HEK293 (cell line): ENCODE data around the gene UROC1.

Source experiments
- CTCF ChIP-seq: fragments of 450-650 bp; formaldehyde crosslinking; IDR thresholded peaks from 2 replicates; pipeline ENCODE4 v1.5.1; 2016; ENCODE audit warnings: missing biosample characterization, missing genetic modification characterization
- KLF16 ChIP-seq: fragments of 450-650 bp; formaldehyde crosslinking; IDR thresholded peaks from 2 replicates; pipeline ENCODE4 v1.5.1; 2017; ENCODE audit warnings: missing biosample characterization, missing genetic modification characterization
- RBAK ChIP-seq: fragments of 450-650 bp; formaldehyde crosslinking; IDR thresholded peaks from 2 replicates; pipeline ENCODE4 v1.5.1; 2016; ENCODE audit warnings: missing biosample characterization, missing genetic modification characterization
- YY1 ChIP-seq: fragments of 450-650 bp; formaldehyde crosslinking; IDR thresholded peaks from 2 replicates; pipeline ENCODE4 v1.5.1; 2018; ENCODE audit warnings: missing biosample characterization, missing genetic modification characterization
- ZEB2 ChIP-seq: fragments of 450-650 bp; formaldehyde crosslinking; IDR thresholded peaks from 2 replicates; pipeline ENCODE4 v1.5.1; 2016; ENCODE audit warnings: missing biosample characterization, missing genetic modification characterization
- ZNF174 ChIP-seq: fragments of 450-650 bp; formaldehyde crosslinking; IDR thresholded peaks from 2 replicates; pipeline ENCODE4 v1.5.0; 2017; ENCODE audit warnings: missing biosample characterization, mild to moderate bottlenecking, missing genetic modification characterization
- ZNF404 ChIP-seq: fragments of 450-650 bp; formaldehyde crosslinking; IDR thresholded peaks from 2 replicates; pipeline ENCODE4 v1.5.1; 2017; ENCODE audit warnings: missing biosample characterization, missing genetic modification characterization
- ZNF623 ChIP-seq: fragments of 450-650 bp; formaldehyde crosslinking; IDR thresholded peaks from 2 replicates; pipeline ENCODE4 v1.5.1; 2016; ENCODE audit warnings: missing biosample characterization, missing genetic modification characterization
- ZNF837 ChIP-seq: fragments of 450-650 bp; formaldehyde crosslinking; IDR thresholded peaks from 2 replicates; pipeline ENCODE4 v1.5.1; 2016; ENCODE audit warnings: missing biosample characterization, missing genetic modification characterization
- TF ChIP-seq, protein P1 (sequence below): fragments of 450-650 bp; formaldehyde crosslinking; IDR thresholded peaks from 2 replicates; pipeline ENCODE4 v1.5.1; 2016; ENCODE audit warnings: missing biosample characterization, missing genetic modification characterization
- TF ChIP-seq, protein P2 (sequence below): fragments of 450-650 bp; formaldehyde crosslinking; IDR thresholded peaks from 2 replicates; pipeline ENCODE4 v1.5.1; 2017; ENCODE audit warnings: missing biosample characterization, missing genetic modification characterization

- TF ChIP-seq ZNF623 (tag by site-specific recombination): no peak
- TF ChIP-seq KLF16 (tag by site-specific recombination): no peak
- TF ChIP-seq CTCF (tag by site-specific recombination): no peak
- no peak for TF ChIP-seq YY1 (tag by site-specific recombination)
- no peak for TF ChIP-seq ZEB2
- TF ChIP-seq ZNF837 (tag by site-specific recombination): no peak
- no peak for TF ChIP-seq RBAK (tag by site-specific recombination)
- no peak for TF ChIP-seq ZNF404 (tag by site-specific recombination)
- TF ChIP-seq, protein P1, sequence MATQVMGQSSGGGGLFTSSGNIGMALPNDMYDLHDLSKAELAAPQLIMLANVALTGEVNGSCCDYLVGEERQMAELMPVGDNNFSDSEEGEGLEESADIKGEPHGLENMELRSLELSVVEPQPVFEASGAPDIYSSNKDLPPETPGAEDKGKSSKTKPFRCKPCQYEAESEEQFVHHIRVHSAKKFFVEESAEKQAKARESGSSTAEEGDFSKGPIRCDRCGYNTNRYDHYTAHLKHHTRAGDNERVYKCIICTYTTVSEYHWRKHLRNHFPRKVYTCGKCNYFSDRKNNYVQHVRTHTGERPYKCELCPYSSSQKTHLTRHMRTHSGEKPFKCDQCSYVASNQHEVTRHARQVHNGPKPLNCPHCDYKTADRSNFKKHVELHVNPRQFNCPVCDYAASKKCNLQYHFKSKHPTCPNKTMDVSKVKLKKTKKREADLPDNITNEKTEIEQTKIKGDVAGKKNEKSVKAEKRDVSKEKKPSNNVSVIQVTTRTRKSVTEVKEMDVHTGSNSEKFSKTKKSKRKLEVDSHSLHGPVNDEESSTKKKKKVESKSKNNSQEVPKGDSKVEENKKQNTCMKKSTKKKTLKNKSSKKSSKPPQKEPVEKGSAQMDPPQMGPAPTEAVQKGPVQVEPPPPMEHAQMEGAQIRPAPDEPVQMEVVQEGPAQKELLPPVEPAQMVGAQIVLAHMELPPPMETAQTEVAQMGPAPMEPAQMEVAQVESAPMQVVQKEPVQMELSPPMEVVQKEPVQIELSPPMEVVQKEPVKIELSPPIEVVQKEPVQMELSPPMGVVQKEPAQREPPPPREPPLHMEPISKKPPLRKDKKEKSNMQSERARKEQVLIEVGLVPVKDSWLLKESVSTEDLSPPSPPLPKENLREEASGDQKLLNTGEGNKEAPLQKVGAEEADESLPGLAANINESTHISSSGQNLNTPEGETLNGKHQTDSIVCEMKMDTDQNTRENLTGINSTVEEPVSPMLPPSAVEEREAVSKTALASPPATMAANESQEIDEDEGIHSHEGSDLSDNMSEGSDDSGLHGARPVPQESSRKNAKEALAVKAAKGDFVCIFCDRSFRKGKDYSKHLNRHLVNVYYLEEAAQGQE: no peak
- no peak for TF ChIP-seq ZNF174 (tag by site-specific recombination)
- TF ChIP-seq, protein P2, sequence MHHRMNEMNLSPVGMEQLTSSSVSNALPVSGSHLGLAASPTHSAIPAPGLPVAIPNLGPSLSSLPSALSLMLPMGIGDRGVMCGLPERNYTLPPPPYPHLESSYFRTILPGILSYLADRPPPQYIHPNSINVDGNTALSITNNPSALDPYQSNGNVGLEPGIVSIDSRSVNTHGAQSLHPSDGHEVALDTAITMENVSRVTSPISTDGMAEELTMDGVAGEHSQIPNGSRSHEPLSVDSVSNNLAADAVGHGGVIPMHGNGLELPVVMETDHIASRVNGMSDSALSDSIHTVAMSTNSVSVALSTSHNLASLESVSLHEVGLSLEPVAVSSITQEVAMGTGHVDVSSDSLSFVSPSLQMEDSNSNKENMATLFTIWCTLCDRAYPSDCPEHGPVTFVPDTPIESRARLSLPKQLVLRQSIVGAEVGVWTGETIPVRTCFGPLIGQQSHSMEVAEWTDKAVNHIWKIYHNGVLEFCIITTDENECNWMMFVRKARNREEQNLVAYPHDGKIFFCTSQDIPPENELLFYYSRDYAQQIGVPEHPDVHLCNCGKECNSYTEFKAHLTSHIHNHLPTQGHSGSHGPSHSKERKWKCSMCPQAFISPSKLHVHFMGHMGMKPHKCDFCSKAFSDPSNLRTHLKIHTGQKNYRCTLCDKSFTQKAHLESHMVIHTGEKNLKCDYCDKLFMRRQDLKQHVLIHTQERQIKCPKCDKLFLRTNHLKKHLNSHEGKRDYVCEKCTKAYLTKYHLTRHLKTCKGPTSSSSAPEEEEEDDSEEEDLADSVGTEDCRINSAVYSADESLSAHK (tag by site-specific recombination): no peak
These were observed 53.5 kb downstream of the UROC1 start for GRCh38 chr3:126464093-126464492.
